Endodermal cell (in vitro differentiated cells): ENCODE results near the gene KIF7. TPM values are rescaled to one million over a fixed set of nuclear protein-coding genes. Genes with fewer than 3 reads are reported as not detected.

Source experiments
- DNase-seq: peaks from one replicate; pipeline ENCODE4 v3.0.0-alpha.2; 2017
- H3K27ac ChIP-seq: 2 replicates; pipeline ENCODE4 v1.5.1; 2013; ENCODE audit warnings: mild to moderate bottlenecking, low read depth, low read length, moderate library complexity
- H3K27me3 ChIP-seq: 2 replicates; pipeline ENCODE4 v1.6.1; 2013; ENCODE audit warnings: mild to moderate bottlenecking, low read length, moderate library complexity; ENCODE audit not compliant: insufficient read depth, control insufficient read depth, poor library complexity, severe bottlenecking
- H3K36me3 ChIP-seq: 2 replicates; pipeline ENCODE4 v1.7.0; 2013; ENCODE audit warnings: mild to moderate bottlenecking, low read length, moderate library complexity; ENCODE audit not compliant: control insufficient read depth, insufficient read depth
- H3K4me1 ChIP-seq: one replicate; pipeline ENCODE4 v1.7.0; 2013; ENCODE audit warnings: low read length; ENCODE audit not compliant: control insufficient read depth, insufficient read depth
- H3K4me3 ChIP-seq: 2 replicates; pipeline ENCODE4 v1.5.1; 2013; ENCODE audit warnings: mild to moderate bottlenecking, low read length, moderate library complexity
- H3K9ac ChIP-seq: 2 replicates; pipeline ENCODE4 v1.6.1; 2013; ENCODE audit warnings: mild to moderate bottlenecking, low read length, moderate library complexity; ENCODE audit not compliant: poor library complexity, severe bottlenecking; ENCODE audit errors: extremely low read depth
- H3K9me3 ChIP-seq: 2 replicates; pipeline ENCODE4 v1.6.1; 2013; ENCODE audit warnings: mild to moderate bottlenecking, low read length, moderate library complexity; ENCODE audit not compliant: control insufficient read depth
- H3K27ac Mint-ChIP-seq: 2 replicates; pipeline ENCODE4 v1.8.0; 2020; ENCODE audit warnings: mixed read lengths
- H3K27me3 Mint-ChIP-seq: 2 replicates; pipeline ENCODE4 v1.8.0; 2021; ENCODE audit warnings: mild to moderate bottlenecking, mixed read lengths; ENCODE audit not compliant: insufficient read depth
- H3K36me3 Mint-ChIP-seq: 2 replicates; pipeline ENCODE4 v1.8.0; 2020; ENCODE audit warnings: low read depth, mixed read lengths
- H3K4me1 Mint-ChIP-seq: 2 replicates; pipeline ENCODE4 v1.8.0; 2020; ENCODE audit warnings: mixed read lengths
- H3K4me3 Mint-ChIP-seq: 2 replicates; pipeline ENCODE4 v1.8.0; 2020; ENCODE audit warnings: mild to moderate bottlenecking, moderate library complexity, mixed read lengths
- H3K9me3 Mint-ChIP-seq: 2 replicates; pipeline ENCODE4 v1.8.0; 2020; ENCODE audit warnings: mild to moderate bottlenecking, mixed read lengths
- CTCF ChIP-seq: fragments of 200-600 bp; sonication (generic); conservative IDR thresholded peaks from 2 replicates; pipeline ENCODE4 v1.5.0; 2021; ENCODE audit warnings: antibody characterized with exemption, mild to moderate bottlenecking
- WGBS, 2 experiments: methylation state at CpG; one replicate each; pipeline versions ENCODE4 v1.1.5 to v1.1.7; 2013; ENCODE audit warnings: missing lambda C conversion rate in 2 of 2, mixed read lengths in 1 of 2; ENCODE audit not compliant: insufficient coverage in 1 of 2, insufficient read length in 1 of 2; 5-methylcytosine and 5-hydroxymethylcytosine counted together
- total RNA-seq, 2 donors: library from RNA; stranded (reverse); fragmentation: NEBNext Ultra II Directional in 1 of 2; extraction: Animal tissue kit (Norgen Biotek cat#: 25700) in 1 of 2; gene quantifications; 2 replicates in 1 of 2; 3 replicates in 1 of 2; pipeline ENCODE4 v1.2.1, GENCODE V29; 2021

Gene KIF7
- total RNA-seq, 2 donors from 2014 or later = 22.9 to 24.4 TPM

GRCh38 chr15:89679212-89679611 lies 23.9 kb upstream of the KIF7 start, which contains the start of gene PLIN1:
TSS of gene PLIN1 (minus strand) at chr15:89679367. CDS start at chr15:89677489, 1,878 bp downstream.
- H3K9me3 Mint-ChIP-seq = no peaks in the 10 kb centered on the region
- peaks cover 3% of the 10 kb centered on the region for H3K4me1 Mint-ChIP-seq
- H3K27me3 ChIP-seq = peaks cover 29% of the 10 kb centered on the region
- TF ChIP-seq CTCF = no peak
- no peaks in the 10 kb centered on the region for H3K9me3 ChIP-seq
- H3K4me3 Mint-ChIP-seq = no peak within 1 kb of the TSS
- no peak for DNase-seq
- no peak within 1 kb of the TSS for H3K9ac ChIP-seq
- no peak within 1 kb of the TSS for H3K4me3 ChIP-seq
- H3K36me3 Mint-ChIP-seq = no peaks in the 10 kb centered on the region
- H3K36me3 ChIP-seq = no peaks in the 10 kb centered on the region
- H3K27me3 Mint-ChIP-seq = peaks cover 26% of the 10 kb centered on the region
- no peak within 1 kb of the TSS for H3K27ac ChIP-seq
- H3K27ac Mint-ChIP-seq = no peak within 1 kb of the TSS
- no peaks in the 10 kb centered on the region for H3K4me1 ChIP-seq
- WGBS, 2 experiments = 90 to 100% methylated on average over 2 of the region's 2 CpGs

- H3K36me3 Mint-ChIP-seq = no peaks in the 10 kb centered on the region
- Histone ChIP-seq H3K9ac (no peak overlapping the region), H3K27me3 (peaks cover 29% of the 10 kb centered on the region), H3K36me3 (no peaks in the 10 kb centered on the region), H3K9me3 (no peaks in the 10 kb centered on the region), H3K27ac (no peak overlapping the region), H3K4me3 (no peak overlapping the region), H3K4me1 (no peaks in the 10 kb centered on the region)
- WGBS, 2 experiments = 72 to 83% methylated on average over 1 of the region's 1 CpG
- H3K27ac Mint-ChIP-seq = no peak overlapping the region
- H3K4me3 Mint-ChIP-seq = no peak overlapping the region
- DNase-seq = no peak
- TF ChIP-seq CTCF = no peak
- peaks cover 36% of the 10 kb centered on the region for H3K27me3 Mint-ChIP-seq
- H3K9me3 Mint-ChIP-seq = no peaks in the 10 kb centered on the region
- peaks cover 6% of the 10 kb centered on the region for H3K4me1 Mint-ChIP-seq
Observed at GRCh38 chr15:89677381-89677780, 22.1 kb upstream of the KIF7 start.

- 89 to 94% methylated on average over 5 to 6 of the region's 6 CpGs for WGBS, 2 experiments
- no peaks in the 10 kb centered on the region for H3K4me1 ChIP-seq
- peaks cover 29% of the 10 kb centered on the region for H3K27me3 ChIP-seq
- H3K9me3 ChIP-seq = no peaks in the 10 kb centered on the region
- no peak overlapping the region for H3K27ac Mint-ChIP-seq
- H3K9me3 Mint-ChIP-seq = no peaks in the 10 kb centered on the region
- no peak for TF ChIP-seq CTCF
- H3K4me3 ChIP-seq = no peak overlapping the region
- H3K27ac ChIP-seq = no peak overlapping the region
- H3K9ac ChIP-seq = no peak overlapping the region
- no peak for DNase-seq
- H3K36me3 ChIP-seq = no peaks in the 10 kb centered on the region
- no peak overlapping the region for H3K4me3 Mint-ChIP-seq
- no peaks in the 10 kb centered on the region for H3K36me3 Mint-ChIP-seq
- H3K27me3 Mint-ChIP-seq = peaks cover 41% of the 10 kb centered on the region
- peaks cover 6% of the 10 kb centered on the region for H3K4me1 Mint-ChIP-seq
Observed at GRCh38 chr15:89675606-89676005, 20.3 kb upstream of the KIF7 start.
